Inferior parietal cortex (tissue), 1 donor: Measurements from ENCODE around the gene FCGR1A.
"Not testable (repeated sequence)": the region's sequence is repeated elsewhere in the genome, so short reads cannot be mapped to it uniquely, and the experiment has no call there.

Experiments used
- DNase-seq: peaks from one replicate; pipeline ENCODE4 v3.0.0-alpha.2; 2016; ENCODE audit errors: extremely low spot score

FCGR1A gene

DNA sequence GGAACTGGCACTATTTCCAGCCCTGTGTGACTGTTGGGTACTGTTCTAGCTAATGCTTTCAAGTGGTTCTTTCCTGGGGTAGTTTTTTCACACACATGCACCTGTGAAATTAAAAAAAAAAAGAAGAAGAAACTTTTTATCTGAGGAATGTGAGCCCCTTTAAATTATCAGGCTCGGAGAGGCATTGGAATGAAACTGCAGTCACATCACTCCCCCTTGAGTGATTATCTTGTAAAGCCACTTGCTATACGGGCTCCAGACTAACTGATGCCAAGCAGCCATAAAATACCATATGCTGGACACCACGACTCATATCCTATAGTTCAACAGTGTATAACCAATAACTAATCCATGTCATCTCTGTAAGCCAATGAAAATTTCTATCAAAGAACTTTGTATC is 5.4 kb upstream of the FCGR1A start:
- DNase-seq = not testable (repeated sequence)

GRCh38 chr1:149778313-149778712 is 4.2 kb upstream of the FCGR1A start:
- DNase-seq = not testable (repeated sequence)

DNA sequence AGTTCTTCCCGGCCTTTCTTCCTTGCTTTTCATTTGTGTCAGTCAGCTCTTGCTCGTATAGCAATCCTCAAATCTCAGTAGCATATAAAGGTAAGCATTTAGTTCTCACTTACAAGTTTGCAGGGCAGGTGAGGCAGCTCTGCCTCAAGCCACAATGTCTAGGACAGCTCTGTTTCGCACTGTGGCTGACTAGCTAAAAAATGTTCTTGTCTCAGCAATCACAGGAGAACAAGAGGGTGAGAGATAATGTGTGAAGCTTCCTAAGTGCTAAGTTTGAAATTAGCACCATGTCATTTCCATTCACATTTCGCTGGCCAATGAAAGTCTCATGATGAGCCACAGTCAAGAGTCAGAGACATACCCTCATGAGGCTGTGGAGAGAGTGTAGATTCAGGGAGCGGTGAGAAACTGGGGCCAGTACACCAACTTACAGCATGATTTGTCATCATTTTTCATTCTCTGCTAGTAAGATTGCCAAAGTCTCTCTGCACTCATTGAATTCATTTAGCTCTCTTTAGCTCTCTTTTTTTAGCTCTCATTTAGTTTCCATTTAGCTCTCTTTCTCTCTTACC is 995 bp upstream of the FCGR1A start:
- not testable (repeated sequence) for DNase-seq

GRCh38 chr1:149783289-149783688 is 795 bp downstream of the FCGR1A start:
- DNase-seq = not testable (repeated sequence)

GRCh38 chr1:149783868-149784267 is 1.4 kb downstream of the FCGR1A start:
- not testable (repeated sequence) for DNase-seq

- DNase-seq = not testable (repeated sequence)
Measured at GRCh38 chr1:149787688-149788451, 5.4 kb downstream of the FCGR1A start.

GRCh38 chr1:149792502-149792901 is 10.0 kb downstream of the FCGR1A start:
- peak; percentile 40 for DNase-seq

- peak; percentile 51 for DNase-seq
Measured at GRCh38 chr1:149792912-149793515, 10.5 kb downstream of the FCGR1A start.

GRCh38 chr1:149793885-149794284 is 11.4 kb downstream of the FCGR1A start:
- DNase-seq = not testable (repeated sequence)

DNA sequence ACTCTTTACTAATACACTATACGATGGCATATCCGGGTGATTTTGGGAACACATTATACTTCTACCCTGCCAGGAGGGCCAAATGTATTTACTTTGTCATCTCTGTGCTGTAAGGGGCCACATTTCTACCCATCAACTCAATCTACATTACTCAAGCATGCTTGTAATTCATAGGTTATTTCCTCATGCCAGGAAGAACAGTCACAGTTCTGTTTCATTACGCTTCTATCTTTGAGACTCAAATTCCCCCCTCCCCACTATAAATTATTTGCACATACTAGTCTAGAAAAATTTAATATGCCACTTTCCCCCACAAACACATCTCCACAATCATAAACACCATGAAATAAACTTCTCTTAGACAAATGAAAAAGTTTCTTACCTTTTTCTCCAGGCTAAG is 19.1 kb downstream of the FCGR1A start:
- not testable (repeated sequence) for DNase-seq

GRCh38 chr1:149804417-149805080 is 22.1 kb downstream of the FCGR1A start:
- DNase-seq = not testable (repeated sequence)

GRCh38 chr1:149810697-149811405 is 28.4 kb downstream of the FCGR1A start:
- DNase-seq = not testable (repeated sequence)

DNA sequence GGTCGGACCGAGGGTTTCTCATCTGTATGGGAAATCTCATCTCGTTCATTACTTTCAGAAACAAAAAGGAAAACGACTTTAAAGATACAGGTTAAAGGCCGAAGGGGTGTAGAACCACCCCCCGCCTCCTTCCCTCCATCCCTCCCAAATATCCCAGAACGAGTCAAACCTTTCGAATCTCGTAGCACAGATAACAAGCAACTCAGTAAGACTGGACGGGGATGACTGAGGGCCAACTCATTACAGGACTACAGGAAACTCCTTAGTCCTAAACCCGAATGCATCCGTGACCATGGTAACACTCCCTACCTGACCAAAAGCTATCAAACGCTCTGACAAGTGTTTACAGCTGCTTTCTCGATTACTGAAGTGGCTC is 29.0 kb downstream of the FCGR1A start:
- DNase-seq = not testable (repeated sequence)

DNA sequence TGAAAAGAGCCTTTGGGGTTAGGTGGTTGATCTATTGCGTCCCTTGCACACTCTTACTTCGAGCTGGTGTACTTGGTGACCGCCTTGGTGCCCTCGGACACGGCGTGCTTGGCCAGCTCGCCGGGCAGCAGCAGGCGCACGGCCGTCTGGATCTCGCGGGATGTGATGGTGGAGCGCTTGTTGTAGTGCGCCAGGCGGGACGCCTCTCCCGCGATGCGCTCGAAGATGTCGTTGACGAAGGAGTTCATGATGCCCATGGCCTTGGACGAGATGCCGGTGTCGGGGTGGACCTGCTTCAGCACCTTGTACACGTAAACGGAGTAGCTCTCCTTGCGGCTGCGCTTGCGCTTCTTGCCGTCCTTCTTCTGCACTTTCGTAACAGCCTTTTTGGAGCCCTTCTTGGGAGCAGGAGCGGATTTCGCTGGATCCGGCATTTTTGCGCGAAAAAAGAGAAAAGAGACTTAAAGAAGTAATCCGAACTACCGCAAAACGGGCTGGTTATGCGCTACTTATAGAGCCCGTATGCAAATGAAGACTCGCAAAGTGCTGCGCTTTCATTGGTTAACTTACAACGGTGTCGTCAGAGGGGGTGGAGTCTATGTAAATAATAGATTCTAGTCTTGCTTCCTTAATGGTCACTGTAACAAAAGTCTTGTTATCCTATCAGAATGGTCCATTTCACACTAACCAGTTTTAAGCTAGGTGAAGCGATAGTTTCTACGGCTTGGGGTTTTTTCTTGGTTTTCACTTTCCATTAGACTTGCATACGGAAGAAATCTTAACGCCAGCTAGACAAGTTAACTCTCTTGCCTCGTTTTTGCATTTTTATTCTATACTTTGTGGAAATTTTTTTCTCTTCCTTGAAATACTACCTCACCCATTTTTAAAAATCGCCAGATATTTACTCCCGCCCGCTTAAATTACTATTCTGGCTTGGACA is 29.7 kb downstream of the FCGR1A start:
- DNase-seq = peak; percentile 97

GRCh38 chr1:149812893-149813801 is 30.7 kb downstream of the FCGR1A start:
- peak; percentile 46 for DNase-seq

DNA sequence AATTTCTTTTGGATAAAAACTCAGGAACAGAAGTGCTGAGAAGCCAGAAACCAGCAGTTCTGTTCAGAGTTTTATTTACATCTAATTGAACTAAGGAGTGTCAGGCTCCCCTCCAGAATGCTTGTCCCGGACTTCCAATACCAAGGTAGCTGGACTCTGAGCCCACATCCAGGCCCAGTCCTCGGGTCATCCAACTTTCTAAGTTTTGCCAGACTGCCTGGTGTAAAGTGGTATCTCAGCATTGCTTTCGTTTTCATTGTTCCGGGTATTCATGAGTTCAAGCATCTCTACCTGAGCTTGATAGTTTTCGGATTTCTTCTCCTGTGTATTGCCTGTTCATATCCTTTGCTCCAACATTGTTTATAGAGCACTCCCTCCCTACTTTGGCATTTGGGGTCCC is 37.9 kb downstream of the FCGR1A start:
- not testable (repeated sequence) for DNase-seq

- not testable (repeated sequence) for DNase-seq
Measured at GRCh38 chr1:149826555-149826954, 44.1 kb downstream of the FCGR1A start.

DNA sequence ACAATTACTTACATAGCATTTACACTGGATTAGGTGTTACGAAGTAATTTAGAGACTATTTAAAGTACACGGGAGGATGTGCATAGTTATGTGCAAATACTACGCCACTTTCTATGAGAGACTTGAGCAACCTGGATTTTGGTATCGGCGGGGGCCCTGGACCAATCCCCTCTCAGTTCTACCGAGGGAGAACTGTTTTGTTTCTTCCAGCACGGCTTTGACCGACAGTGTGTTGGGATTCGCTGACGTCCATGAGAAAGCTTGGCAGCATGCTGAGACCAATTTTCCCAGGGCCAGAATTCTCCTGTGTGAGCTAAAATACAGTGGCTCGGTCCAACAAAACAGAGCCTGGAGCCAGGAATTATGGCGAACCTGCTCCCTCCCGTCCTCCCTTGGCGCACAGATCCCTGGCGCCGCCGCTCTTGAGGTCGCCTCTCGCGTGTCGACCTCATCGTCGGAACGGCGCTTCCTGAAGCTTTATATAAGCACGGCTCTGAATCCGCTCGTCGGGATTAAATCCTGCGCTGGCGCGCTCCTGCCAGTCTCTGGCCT is 49.3 kb downstream of the FCGR1A start:
- DNase-seq = not testable (repeated sequence)
